HepG2 (cell line): ENCODE data around the gene PKMYT1. TPM values are rescaled to one million over a fixed set of nuclear protein-coding genes. Genes with fewer than 3 reads are reported as not detected.

Experiments
- BRCA1 ChIP-seq: sonication (generic); formaldehyde crosslinking; IDR thresholded peaks from 2 replicates; pipeline ENCODE4 v1.4.0; 2020; ENCODE audit warnings: missing genetic modification reagents
- CC2D1A ChIP-seq: sonication (generic); formaldehyde crosslinking; IDR thresholded peaks from 2 replicates; pipeline ENCODE4 v1.8.1; 2023; ENCODE audit warnings: mild to moderate bottlenecking, missing genetic modification reagents
- DNMT3B ChIP-seq: conservative IDR thresholded peaks from 2 replicates; pipeline ENCODE4 v1.6.1; 2016; ENCODE audit warnings: missing biosample characterization, control low read depth
- KDM2A ChIP-seq: sonication (generic); formaldehyde crosslinking; IDR thresholded peaks from 2 replicates; pipeline ENCODE4 v1.4.0; 2020; ENCODE audit warnings: low read depth, missing genetic modification reagents, borderline replicate concordance
- NFE2L1 ChIP-seq: sonication (generic); formaldehyde crosslinking; IDR thresholded peaks from 2 replicates; pipeline ENCODE4 v1.4.0; 2020; ENCODE audit warnings: missing genetic modification reagents, mild to moderate bottlenecking, borderline replicate concordance
- NR0B2 ChIP-seq: sonication (generic); formaldehyde crosslinking; IDR thresholded peaks from 2 replicates; pipeline ENCODE4 v1.4.0; 2020; ENCODE audit warnings: mild to moderate bottlenecking, missing genetic modification reagents
- NR3C1 ChIP-seq: sonication (generic); formaldehyde crosslinking; IDR thresholded peaks from 2 replicates; pipeline ENCODE4 v1.4.0; 2020; ENCODE audit warnings: missing genetic modification reagents
- ZBED4 ChIP-seq: sonication (generic); formaldehyde crosslinking; IDR thresholded peaks from 2 replicates; pipeline ENCODE4 v1.4.0; 2020; ENCODE audit warnings: missing genetic modification reagents, borderline replicate concordance
- ZMYM4 ChIP-seq: sonication (generic); formaldehyde crosslinking; IDR thresholded peaks from 2 replicates; pipeline ENCODE4 v1.8.1; 2023; ENCODE audit warnings: mild to moderate bottlenecking, missing genetic modification reagents
- ZNF264 ChIP-seq: sonication (generic); formaldehyde crosslinking; IDR thresholded peaks from 2 replicates; pipeline ENCODE4 v1.4.0; 2020; ENCODE audit warnings: missing genetic modification reagents
- ZNF383 ChIP-seq: sonication (generic); formaldehyde crosslinking; IDR thresholded peaks from 2 replicates; pipeline ENCODE4 v1.4.0; 2020; ENCODE audit warnings: missing genetic modification reagents, mild to moderate bottlenecking, borderline replicate concordance
- ZNF496 ChIP-seq: sonication (generic); formaldehyde crosslinking; IDR thresholded peaks from 2 replicates; pipeline ENCODE4 v1.8.1; 2023; ENCODE audit warnings: mild to moderate bottlenecking, moderate library complexity, missing genetic modification reagents; ENCODE audit not compliant: insufficient replicate concordance
- ZNF510 ChIP-seq: sonication (generic); formaldehyde crosslinking; IDR thresholded peaks from 2 replicates; pipeline ENCODE4 v1.4.0; 2020; ENCODE audit warnings: low read depth, mild to moderate bottlenecking, missing genetic modification reagents
- ZNF557 ChIP-seq: sonication (generic); formaldehyde crosslinking; IDR thresholded peaks from 2 replicates; pipeline ENCODE4 v1.4.0; 2020; ENCODE audit warnings: missing genetic modification reagents
- polyA plus RNA-seq, 8 experiments: library from polyadenylated mRNA; depleted of rRNA in 3 of 8; stranded (reverse) in 7 of 8; unstranded in 1 of 8; fragments of >200 nt; fragmentation: Illumina TruSeq in 4 of 8; extraction: Trizol in 4 of 8; gene quantifications; 2 replicates each; pipeline versions ENCODE4 v1.2.1 to v1.2.3, GENCODE V29; 2011 to 2016; ENCODE audit warnings: low read depth in 4 of 8, missing spikeins in 1 of 8, mixed read lengths in 1 of 8; ENCODE audit not compliant: insufficient read depth in 1 of 8
- total RNA-seq, 5 experiments: library from RNA; depleted of rRNA; stranded (reverse); fragments of >200 nt; fragmentation: Illumina TruSeq; extraction: Trizol; gene quantifications; 2 replicates each; pipeline ENCODE4 v1.2.3, GENCODE V29; 2016; ENCODE audit warnings: low read depth in 1 of 5
- TF ChIP-seq, protein P1 (sequence below): sonication (generic); formaldehyde crosslinking; IDR thresholded peaks from 2 replicates; pipeline ENCODE4 v1.4.0; 2020; ENCODE audit warnings: missing genetic modification reagents, borderline replicate concordance
- TF ChIP-seq, protein P2 (sequence below): sonication (generic); formaldehyde crosslinking; IDR thresholded peaks from 2 replicates; pipeline ENCODE4 v1.4.0; 2020; ENCODE audit warnings: missing genetic modification reagents
- TF ChIP-seq, protein P3 (sequence below): sonication (generic); formaldehyde crosslinking; IDR thresholded peaks from 2 replicates; pipeline ENCODE4 v1.4.0; 2020; ENCODE audit warnings: missing genetic modification reagents, mild to moderate bottlenecking, borderline replicate concordance
- TF ChIP-seq, protein P4 (sequence below): IDR thresholded peaks from 2 replicates; pipeline ENCODE4 v1.6.1; 2016; ENCODE audit warnings: low read depth

The PKMYT1 gene
- total and polyA plus RNA-seq, 2 of the 13 experiments (the other 11 are each of a cell fraction or from before 2014, with no cell fraction given) = 7.0 to 27.8 TPM

DNA sequence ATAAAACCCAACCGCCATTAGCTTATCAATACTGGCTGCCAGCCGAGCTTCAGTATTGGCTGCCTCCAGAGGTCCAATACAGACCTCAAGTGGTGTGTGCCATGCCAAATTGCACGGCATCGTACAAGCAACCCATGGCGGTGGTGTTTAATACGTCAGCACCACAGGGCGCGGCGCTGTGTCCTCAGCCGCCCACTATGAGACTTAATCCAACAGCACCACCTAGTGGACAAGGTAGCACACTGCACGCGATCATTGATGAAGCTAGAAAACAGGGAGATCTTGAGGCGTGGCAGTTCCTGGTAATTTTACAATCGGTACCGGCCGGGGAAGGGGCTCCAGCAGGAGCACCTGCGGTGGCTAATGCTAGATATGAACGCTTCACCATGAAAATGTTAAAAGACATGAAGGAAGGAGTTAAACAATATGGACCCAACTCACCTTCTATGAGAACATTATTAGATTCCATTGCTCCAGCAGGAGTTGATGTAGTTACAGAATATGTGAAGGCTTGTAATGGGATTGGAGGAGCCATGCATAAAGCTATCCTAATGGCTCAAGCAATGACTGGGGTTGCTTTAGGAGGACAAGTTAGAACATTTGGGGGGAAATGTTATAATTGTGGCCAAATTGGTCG, 53.1 kb downstream of the PKMYT1 start (continued):
- TF ChIP-seq ZBED4 (CRISPR knock-in tag) (no peak), CC2D1A (CRISPR knock-in tag) (no peak), BRCA1 (no peak), ZNF264 (CRISPR knock-in tag) (no peak), NFE2L1 (CRISPR knock-in tag) (no peak), ZNF510 (no peak), DNMT3B (CRISPR knock-in tag) (no peak), ZNF496 (CRISPR knock-in tag) (no peak), ZNF557 (CRISPR knock-in tag) (no peak), NR3C1 (CRISPR knock-in tag) (no peak), ZMYM4 (no peak), ZNF383 (CRISPR knock-in tag) (no peak), NR0B2 (CRISPR knock-in tag) (no peak), KDM2A (CRISPR knock-in tag) (peak; percentile 66; the same call in 1 of the 2 replicates)
- TF ChIP-seq, protein P1, sequence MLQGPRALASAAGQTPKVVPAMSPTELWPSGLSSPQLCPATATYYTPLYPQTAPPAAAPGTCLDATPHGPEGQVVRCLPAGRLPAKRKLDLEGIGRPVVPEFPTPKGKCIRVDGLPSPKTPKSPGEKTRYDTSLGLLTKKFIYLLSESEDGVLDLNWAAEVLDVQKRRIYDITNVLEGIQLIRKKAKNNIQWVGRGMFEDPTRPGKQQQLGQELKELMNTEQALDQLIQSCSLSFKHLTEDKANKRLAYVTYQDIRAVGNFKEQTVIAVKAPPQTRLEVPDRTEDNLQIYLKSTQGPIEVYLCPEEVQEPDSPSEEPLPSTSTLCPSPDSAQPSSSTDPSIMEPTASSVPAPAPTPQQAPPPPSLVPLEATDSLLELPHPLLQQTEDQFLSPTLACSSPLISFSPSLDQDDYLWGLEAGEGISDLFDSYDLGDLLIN = no peak
- TF ChIP-seq, protein P2, sequence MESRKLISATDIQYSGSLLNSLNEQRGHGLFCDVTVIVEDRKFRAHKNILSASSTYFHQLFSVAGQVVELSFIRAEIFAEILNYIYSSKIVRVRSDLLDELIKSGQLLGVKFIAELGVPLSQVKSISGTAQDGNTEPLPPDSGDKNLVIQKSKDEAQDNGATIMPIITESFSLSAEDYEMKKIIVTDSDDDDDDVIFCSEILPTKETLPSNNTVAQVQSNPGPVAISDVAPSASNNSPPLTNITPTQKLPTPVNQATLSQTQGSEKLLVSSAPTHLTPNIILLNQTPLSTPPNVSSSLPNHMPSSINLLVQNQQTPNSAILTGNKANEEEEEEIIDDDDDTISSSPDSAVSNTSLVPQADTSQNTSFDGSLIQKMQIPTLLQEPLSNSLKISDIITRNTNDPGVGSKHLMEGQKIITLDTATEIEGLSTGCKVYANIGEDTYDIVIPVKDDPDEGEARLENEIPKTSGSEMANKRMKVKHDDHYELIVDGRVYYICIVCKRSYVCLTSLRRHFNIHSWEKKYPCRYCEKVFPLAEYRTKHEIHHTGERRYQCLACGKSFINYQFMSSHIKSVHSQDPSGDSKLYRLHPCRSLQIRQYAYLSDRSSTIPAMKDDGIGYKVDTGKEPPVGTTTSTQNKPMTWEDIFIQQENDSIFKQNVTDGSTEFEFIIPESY (CRISPR knock-in tag) = 0 out of 2 replicates have a peak, but pooled peaks have one; percentile 37
- TF ChIP-seq, protein P3, sequence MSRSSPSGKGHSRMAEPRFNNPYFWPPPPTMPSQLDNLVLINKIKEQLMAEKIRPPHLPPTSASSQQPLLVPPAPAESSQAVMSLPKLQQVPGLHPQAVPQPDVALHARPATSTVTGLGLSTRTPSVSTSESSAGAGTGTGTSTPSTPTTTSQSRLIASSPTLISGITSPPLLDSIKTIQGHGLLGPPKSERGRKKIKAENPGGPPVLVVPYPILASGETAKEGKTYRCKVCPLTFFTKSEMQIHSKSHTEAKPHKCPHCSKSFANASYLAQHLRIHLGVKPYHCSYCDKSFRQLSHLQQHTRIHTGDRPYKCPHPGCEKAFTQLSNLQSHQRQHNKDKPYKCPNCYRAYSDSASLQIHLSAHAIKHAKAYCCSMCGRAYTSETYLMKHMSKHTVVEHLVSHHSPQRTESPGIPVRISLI = no peak
- TF ChIP-seq, protein P4, sequence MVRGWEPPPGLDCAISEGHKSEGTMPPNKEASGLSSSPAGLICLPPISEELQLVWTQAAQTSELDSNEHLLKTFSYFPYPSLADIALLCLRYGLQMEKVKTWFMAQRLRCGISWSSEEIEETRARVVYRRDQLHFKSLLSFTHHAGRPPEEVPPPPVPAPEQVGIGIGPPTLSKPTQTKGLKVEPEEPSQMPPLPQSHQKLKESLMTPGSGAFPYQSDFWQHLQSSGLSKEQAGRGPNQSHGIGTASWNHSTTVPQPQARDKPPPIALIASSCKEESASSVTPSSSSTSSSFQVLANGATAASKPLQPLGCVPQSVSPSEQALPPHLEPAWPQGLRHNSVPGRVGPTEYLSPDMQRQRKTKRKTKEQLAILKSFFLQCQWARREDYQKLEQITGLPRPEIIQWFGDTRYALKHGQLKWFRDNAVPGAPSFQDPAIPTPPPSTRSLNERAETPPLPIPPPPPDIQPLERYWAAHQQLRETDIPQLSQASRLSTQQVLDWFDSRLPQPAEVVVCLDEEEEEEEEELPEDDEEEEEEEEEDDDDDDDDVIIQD (CRISPR knock-in tag) = no peak
